RPMI7951 (cell line): Measurements from ENCODE around the gene PIEZO2. TPM values are rescaled to one million over a fixed set of nuclear protein-coding genes. Genes with fewer than 3 reads are reported as not detected.

Experiments
- DNase-seq: peaks from one replicate; pipeline ENCODE4 v3.0.0-alpha.2; 2012; ENCODE audit warnings: low read depth
- total RNA-seq: library from RNA; depleted of rRNA; stranded (reverse); fragments of >200 nt; shearing (Covaris generic); gene quantifications from 2 replicates; pipeline ENCODE4 v1.2.3, GENCODE V29; 2014

PIEZO2 gene
- total RNA-seq, 1 experiment from 2014 or later: 10.7 TPM

GRCh38 chr18:11027862-11028261, 121.5 kb downstream of the PIEZO2 start:
- DNase-seq: no peak

DNA sequence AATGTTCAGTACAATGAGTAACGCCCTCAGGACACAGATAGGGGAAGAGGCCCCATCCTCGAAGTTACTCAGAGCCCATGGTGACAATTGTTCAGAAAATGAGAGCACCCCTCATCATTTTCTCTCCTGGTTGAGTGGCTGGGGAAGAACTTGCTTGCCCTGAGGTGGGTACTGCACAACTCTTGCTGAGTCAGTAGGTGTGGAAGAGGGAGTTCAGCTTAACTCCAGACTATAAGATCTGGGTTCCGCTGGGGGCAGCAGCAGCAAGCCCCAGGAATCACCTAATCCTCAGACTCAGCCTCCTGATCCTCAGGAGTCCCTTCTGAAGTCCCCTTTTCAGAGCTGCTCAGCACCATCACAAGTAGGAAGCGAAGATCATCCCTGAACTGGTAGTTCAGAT, 123.7 kb downstream of the PIEZO2 start:
- no peak for DNase-seq

GRCh38 chr18:11024928-11025669, 124.3 kb downstream of the PIEZO2 start:
- DNase-seq: no peak

DNA sequence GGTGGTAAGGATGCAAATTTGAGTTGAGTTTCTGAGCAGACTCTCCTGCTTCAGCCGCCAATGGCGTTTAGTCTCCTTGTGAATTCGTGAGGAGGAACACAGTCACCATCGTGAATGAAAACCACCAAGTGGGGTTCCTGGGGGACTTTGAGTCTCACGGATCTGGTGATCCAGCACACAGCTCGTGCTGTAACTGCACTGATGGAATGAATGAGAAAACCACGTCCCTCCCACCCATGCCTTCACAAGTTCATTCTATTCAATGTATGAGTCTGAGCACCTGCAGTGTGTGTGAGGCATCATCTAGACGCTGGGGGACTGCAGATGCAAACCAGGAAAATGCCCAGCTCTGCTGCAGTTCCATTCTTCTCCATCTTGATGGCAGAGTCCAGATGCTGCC, 127.9 kb downstream of the PIEZO2 start:
- DNase-seq: no peak

GRCh38 chr18:11020877-11021414, 128.4 kb downstream of the PIEZO2 start:
- DNase-seq: no peak

DNA sequence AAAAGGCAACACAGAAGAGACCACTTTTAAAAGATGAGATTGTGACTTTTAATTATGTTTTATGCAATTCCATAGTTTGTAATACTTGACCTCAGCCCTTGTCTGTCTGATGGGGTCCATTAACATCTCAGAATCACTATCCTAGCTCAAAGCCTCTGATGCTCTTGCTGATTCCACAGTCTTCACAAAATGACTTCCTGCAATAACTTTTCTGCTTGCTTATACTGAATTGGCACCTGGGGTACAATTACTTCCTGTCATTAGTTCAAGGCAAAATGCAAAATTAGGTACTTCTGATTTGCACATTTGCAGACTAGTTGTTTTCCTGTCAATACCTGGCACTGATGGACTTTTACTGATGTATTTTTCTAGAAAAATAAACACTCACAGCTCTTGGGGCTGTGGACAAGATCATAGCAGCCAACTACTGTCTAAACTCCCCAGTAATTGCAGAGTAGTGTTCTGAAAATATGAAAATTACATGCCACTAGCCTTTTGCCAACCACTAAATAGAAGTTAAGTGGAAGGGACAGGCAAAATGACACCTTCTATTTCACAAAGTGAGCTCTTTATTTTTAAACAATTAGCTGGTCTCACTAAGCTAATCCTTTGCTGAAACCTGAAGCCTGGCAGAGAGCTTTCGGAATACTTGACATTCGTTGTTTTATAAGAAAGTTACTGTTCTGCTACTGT, 129.1 kb downstream of the PIEZO2 start:
- DNase-seq: no peak

- DNase-seq: no peak
Observed at GRCh38 chr18:11019295-11020105, 129.9 kb downstream of the PIEZO2 start.

- DNase-seq: no peak
Observed at GRCh38 chr18:11009869-11010268, 139.5 kb downstream of the PIEZO2 start.

GRCh38 chr18:11009147-11009546, 140.2 kb downstream of the PIEZO2 start:
- DNase-seq: no peak

DNA sequence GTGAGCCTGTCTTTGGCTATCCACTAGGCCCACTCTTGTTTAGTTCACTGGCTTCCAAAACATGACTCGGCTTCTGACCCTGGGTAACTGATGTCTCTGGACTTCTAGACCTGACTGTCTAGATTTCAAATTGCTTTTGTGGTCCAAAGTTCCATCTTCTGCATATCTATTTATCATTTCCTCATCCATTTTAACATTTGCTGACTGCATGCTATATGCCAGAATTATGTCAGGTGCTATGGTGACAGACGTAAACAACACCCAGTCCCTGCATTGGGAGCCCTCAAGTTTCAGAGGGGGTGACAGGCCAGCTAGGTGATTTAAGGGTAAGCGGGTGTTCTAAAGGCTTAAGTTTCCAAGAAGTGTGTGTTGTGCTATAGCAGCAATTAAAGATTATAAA, 140.9 kb downstream of the PIEZO2 start:
- no peak for DNase-seq

DNA sequence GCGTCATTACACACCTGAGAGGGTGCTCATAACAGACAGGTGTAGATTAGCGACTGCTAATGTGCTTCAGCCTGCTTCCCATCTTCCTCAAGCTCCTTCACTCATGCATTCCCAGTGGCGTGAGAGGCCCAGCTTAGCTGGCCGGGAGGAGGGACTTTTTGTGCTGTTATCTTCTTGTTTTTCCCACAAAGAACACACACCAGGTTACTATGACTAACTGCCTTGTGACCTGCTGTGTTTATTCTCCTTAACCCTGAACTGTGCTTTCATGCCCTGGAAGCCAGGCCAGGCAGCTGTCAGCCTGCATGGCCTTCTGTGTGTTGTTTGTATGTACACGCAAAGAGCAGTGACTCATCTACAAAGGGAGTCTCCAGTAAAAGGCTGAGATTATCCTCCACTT, 143.8 kb downstream of the PIEZO2 start:
- peak; percentile 95 for DNase-seq

- no peak for DNase-seq
Observed at GRCh38 chr18:11004951-11005350, 144.4 kb downstream of the PIEZO2 start.

- peak; percentile 74 for DNase-seq
Observed at GRCh38 chr18:11004294-11004693, 145.1 kb downstream of the PIEZO2 start.

DNA sequence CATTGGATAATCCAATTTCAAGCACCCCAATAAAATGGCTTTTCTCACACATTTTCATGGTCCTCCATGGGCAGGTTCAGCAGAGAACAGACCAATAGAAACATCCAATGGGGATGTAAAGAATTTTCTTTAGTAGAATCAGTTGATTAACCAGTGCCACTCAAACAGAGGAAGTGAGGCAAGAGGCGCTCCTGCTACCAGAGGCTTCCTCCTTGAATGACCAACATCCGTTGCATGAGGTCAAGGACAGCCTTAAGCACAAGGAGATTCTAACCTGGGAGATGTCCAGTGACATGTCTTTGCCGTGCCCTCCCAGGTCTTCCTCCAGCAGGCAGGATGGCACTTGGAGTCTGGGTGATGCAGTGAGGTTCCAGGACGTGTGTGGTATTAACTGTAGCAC, 146.6 kb downstream of the PIEZO2 start:
- DNase-seq: no peak

- DNase-seq: no peak
Observed at GRCh38 chr18:11002277-11002676, 147.1 kb downstream of the PIEZO2 start.

DNA sequence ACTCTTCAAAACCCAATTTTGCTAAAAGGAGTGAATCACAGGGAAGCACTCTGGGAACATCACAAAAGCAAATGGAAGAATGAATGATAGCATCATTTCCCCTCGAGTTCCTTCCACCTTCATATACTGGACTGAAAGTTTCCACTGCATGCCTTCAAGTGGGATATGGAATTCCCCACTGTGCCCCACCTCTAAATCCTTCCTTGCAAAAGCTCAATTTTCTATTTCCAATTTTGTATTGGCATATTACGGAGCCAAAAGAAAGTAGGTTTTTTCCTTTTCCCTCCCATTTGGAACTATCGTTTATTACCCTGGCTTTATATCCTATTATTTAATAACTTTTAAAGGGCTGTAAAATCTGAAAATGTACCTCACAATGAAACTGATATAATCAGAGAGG, 149.3 kb downstream of the PIEZO2 start:
- no peak for DNase-seq

GRCh38 chr18:10997885-10998284, 151.5 kb downstream of the PIEZO2 start:
- no peak for DNase-seq

GRCh38 chr18:10995550-10995949, 153.8 kb downstream of the PIEZO2 start:
- peak; percentile 37 for DNase-seq

DNA sequence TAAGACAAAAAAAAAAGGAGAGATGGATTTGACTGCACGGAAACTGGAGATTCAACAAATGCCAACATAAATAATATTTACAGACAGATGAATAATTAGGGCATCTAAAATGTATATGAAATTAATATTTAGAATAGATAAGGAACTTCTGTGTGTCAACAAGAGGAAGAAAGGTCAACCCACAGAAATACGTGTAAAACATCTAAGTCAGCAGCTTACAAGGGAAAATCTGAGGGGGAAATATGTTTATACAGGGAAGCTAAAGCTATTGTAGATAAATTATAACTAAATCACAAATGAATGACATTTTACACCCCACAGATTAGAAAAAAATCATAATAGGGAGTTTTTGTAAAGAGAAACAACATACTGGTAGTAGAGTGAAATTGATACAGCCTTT, 159.9 kb downstream of the PIEZO2 start:
- no peak for DNase-seq

GRCh38 chr18:10985689-10986088, 163.7 kb downstream of the PIEZO2 start:
- DNase-seq: no peak

DNA sequence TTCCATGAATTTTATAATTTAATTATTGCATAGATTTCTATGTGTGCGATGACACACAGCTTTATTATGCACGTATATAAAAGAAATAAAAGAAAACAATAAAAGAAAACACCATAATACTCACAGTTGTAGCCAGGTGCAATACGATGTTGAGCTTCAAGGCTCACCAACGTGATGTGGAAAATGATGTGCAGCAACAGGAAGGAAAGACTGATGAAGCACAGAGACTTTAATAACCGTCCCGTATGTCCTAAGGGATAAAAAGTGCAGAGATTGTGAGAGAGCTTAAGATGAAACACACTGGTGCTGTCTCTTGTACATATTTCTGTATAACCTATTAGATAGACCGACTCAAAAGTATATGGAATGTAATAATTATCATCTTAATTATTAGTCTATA, 170.0 kb downstream of the PIEZO2 start:
- DNase-seq: no peak

- DNase-seq: no peak
Observed at GRCh38 chr18:10977042-10977441, 172.3 kb downstream of the PIEZO2 start.
